Measurements from ENCODE around the gene NDUFA12. TPM values are rescaled to one million over a fixed set of nuclear protein-coding genes. Genes with fewer than 3 reads are reported as not detected.
"Not testable (repeated sequence)": the region's sequence is repeated elsewhere in the genome, so short reads cannot be mapped to it uniquely, and the experiment has no call there.

Gene NDUFA12
- total RNA-seq, 6 experiments from 2014 or later = 104 to 149 (median 140) TPM

DNA sequence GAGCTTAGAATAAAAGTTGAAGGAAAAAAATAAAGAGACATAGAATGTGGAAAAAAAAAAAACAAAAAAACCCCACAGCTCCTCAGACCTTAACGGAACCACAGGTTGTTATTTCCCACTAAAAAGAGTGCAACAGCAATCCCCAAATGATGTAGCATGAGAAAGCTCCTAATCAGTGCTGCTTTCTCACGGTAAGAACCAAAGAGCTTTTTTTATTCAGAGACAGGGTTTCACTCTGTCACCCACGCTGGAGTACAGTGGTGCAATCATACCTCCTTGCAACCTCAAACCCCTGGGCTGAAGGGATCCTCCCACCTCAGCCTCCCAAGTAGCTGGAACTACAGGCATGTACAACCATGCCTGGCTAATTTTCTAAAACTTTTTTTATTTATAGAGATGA lies 13.3 kb downstream of the NDUFA12 start:
- Mint-ChIP-seq H3K9me3 (no peaks in the 10 kb centered on the region), H3K27ac (no peak overlapping the region), H3K4me1 (ENCODE audit: low read depth) (peaks cover 30% of the 10 kb centered on the region), H3K4me3 (no peak overlapping the region), H3K36me3 (ENCODE audit: low read depth) (peaks cover 45% of the 10 kb centered on the region), H3K27me3 (ENCODE audit: insufficient read depth) (no peaks in the 10 kb centered on the region; the same call in 1 of the 2 replicates)
- DNase-seq = no peak
- TF ChIP-seq, protein P1, sequence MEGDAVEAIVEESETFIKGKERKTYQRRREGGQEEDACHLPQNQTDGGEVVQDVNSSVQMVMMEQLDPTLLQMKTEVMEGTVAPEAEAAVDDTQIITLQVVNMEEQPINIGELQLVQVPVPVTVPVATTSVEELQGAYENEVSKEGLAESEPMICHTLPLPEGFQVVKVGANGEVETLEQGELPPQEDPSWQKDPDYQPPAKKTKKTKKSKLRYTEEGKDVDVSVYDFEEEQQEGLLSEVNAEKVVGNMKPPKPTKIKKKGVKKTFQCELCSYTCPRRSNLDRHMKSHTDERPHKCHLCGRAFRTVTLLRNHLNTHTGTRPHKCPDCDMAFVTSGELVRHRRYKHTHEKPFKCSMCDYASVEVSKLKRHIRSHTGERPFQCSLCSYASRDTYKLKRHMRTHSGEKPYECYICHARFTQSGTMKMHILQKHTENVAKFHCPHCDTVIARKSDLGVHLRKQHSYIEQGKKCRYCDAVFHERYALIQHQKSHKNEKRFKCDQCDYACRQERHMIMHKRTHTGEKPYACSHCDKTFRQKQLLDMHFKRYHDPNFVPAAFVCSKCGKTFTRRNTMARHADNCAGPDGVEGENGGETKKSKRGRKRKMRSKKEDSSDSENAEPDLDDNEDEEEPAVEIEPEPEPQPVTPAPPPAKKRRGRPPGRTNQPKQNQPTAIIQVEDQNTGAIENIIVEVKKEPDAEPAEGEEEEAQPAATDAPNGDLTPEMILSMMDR (IDR thresholded peaks at IDR 0.05) = no peak

DNA sequence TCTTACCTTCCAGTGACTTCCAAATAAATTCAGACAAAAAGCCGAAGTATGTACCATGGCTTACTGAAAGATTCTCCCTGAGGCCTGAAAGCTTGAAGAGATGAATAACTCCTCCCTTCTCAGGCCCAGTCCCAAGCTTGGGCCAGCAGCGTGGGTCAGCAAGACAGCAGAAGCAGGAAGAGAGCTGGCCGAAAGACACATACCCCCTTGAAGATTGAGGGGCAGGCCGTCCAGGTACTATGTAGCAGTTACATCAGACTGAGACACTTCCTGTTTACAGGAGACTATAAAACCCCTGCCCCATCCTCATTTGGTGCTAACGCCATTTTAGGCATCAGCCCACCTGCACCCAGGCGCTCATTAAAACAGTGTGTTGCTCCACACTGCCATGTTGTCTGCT lies 15.0 kb downstream of the NDUFA12 start:
- peaks cover 6% of the 10 kb centered on the region; the same call in 1 of the 2 replicates for H3K27me3 Mint-ChIP-seq (ENCODE audit: insufficient read depth)
- H3K27ac Mint-ChIP-seq = no peak overlapping the region
- no peaks in the 10 kb centered on the region for H3K9me3 Mint-ChIP-seq
- TF ChIP-seq, protein P1 (IDR thresholded peaks at IDR 0.05) = no peak
- peaks cover 27% of the 10 kb centered on the region for H3K4me1 Mint-ChIP-seq (ENCODE audit: low read depth)
- DNase-seq = no peak
- H3K4me3 Mint-ChIP-seq = no peak overlapping the region
- H3K36me3 Mint-ChIP-seq (ENCODE audit: low read depth) = peaks cover 45% of the 10 kb centered on the region

DNA sequence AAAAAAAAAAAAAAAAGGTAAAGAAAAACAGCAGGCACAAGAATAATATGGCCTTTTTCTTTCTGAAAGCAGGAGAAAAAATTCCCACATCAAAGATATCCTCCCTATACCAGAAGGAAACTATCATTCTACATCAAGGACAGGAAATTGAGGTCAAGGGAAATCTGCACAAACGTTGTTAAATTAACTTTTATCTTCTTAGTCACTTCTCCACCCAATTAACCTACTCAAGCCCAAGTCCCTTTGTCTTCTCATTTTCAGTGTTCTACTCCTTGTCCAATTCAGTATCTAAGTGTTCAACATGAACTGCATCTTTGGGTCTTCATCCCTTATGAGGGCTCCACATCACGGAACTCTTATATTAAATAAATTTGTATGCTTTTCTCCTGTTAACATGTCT lies 15.7 kb downstream of the NDUFA12 start:
- no peak overlapping the region; the same call in 1 of the 2 replicates for H3K27ac Mint-ChIP-seq
- TF ChIP-seq, protein P1 (IDR thresholded peaks at IDR 0.05) = no peak
- H3K4me3 Mint-ChIP-seq = no peak overlapping the region
- no peaks in the 10 kb centered on the region for H3K9me3 Mint-ChIP-seq
- no peak for DNase-seq
- H3K4me1 Mint-ChIP-seq (ENCODE audit: low read depth) = peaks cover 34% of the 10 kb centered on the region
- peaks cover 49% of the 10 kb centered on the region for H3K36me3 Mint-ChIP-seq (ENCODE audit: low read depth)
- peaks cover 6% of the 10 kb centered on the region; the same call in 1 of the 2 replicates for H3K27me3 Mint-ChIP-seq (ENCODE audit: insufficient read depth)

DNA sequence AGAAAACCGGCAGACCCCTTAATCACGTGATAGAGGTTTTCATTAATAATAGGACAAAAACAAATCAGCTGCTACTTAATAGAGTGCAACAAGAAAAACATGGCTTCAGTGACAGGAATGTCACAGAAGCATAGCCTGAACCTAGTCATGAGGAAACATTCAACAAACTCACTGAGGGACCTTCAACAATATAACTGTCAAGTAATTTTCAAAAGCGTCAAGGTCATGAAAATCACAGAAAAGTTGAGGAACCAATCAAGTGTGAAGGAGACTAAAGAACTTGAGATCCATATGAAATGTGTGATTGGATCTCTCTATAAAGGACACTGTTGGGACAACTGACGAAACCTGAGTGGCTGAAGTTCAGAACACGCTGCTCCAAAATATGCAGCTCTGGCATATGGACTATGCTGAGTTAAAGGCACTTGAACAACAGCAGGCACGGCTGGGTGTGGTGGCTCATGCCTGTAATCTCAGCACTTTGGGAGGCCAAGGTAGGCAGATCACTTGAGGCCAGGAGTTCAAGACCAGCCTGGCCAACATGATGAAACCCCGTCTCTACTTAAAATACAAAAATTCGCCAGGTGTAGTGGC lies 16.3 kb downstream of the NDUFA12 start:
- Mint-ChIP-seq H3K27me3 (ENCODE audit: insufficient read depth) (peaks cover 6% of the 10 kb centered on the region; the same call in 1 of the 2 replicates), H3K4me3 (no peak overlapping the region), H3K36me3 (ENCODE audit: low read depth) (peaks cover 50% of the 10 kb centered on the region), H3K9me3 (no peaks in the 10 kb centered on the region), H3K27ac (no peak overlapping the region), H3K4me1 (ENCODE audit: low read depth) (peaks cover 40% of the 10 kb centered on the region)
- TF ChIP-seq, protein P1 (IDR thresholded peaks at IDR 0.05) = no peak
- DNase-seq = no peak

DNA sequence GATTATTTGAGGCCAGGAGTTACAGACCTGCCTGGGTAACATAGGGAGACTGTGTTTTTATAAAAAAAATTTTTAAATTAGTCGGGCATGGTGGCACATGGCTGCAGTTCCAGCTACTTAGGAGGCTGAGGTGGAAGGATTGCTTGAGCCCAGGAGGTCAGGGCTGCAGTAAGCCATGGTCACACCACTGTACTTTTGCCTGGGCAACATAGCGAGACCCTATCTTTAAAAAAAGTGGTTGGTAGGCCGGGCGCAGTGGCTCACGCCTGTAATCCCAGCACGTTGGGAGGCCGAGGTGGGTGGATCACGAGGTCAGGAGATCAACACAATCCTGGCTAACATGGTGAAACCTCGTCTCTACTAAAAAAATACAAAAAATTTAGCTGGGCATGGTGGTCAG lies 18.4 kb downstream of the NDUFA12 start:
- Mint-ChIP-seq H3K4me1 (ENCODE audit: low read depth) (peaks cover 46% of the 10 kb centered on the region), H3K36me3 (ENCODE audit: low read depth) (peaks cover 48% of the 10 kb centered on the region), H3K27ac (peak overlapping the region; percentile 99)
- not testable (repeated sequence) for H3K4me3 Mint-ChIP-seq; H3K9me3 Mint-ChIP-seq; H3K27me3 Mint-ChIP-seq (ENCODE audit: insufficient read depth); DNase-seq

DNA sequence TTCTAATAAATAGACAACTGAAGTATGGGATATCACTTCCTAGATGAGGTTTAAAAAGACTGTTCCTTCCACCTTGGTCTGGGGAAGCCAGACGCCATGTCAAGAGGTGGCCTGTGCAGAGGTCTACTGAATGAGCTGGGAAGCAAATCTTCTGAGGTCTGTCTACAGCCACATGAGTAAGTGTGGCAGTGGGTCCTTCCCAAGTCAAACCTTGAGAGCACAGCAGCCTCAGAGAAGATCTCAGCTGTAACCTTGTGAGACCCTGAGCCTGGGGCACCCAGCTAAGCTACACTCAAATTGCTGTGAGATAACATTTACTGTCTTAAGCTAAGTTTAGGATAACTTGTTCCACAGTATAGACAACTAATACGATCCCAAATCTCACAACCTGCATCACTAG lies 20.2 kb downstream of the NDUFA12 start:
- TF ChIP-seq, protein P1 (IDR thresholded peaks at IDR 0.05) = no peak
- DNase-seq = no peak
- Mint-ChIP-seq H3K27ac (peak overlapping the region; percentile 99), H3K9me3 (no peaks in the 10 kb centered on the region), H3K36me3 (ENCODE audit: low read depth) (peaks cover 41% of the 10 kb centered on the region), H3K4me3 (peak overlapping the region; percentile 67; the same call in 1 of the 2 replicates), H3K27me3 (ENCODE audit: insufficient read depth) (peaks cover 6% of the 10 kb centered on the region; the same call in 1 of the 2 replicates), H3K4me1 (ENCODE audit: low read depth) (peaks cover 39% of the 10 kb centered on the region)
